HG02642 (cell line): ENCODE data around the gene ATOSB.

ENCODE experiments used
- ATAC-seq: cut with Tn5 transposase; IDR thresholded peaks from one replicate; pipeline ENCODE4 v1.9.1; 2021; ENCODE audit warnings: mild to moderate bottlenecking; ENCODE audit not compliant: unreplicated experiment, poor library complexity

ATOSB gene

GRCh38 chr9:35114840-35115628 lies 628 bp downstream of the ATOSB start:
- ATAC-seq, result no peak

- no peak for ATAC-seq
These were observed 1.4 kb downstream of the ATOSB start for GRCh38 chr9:35114113-35114839.

GRCh38 chr9:35112257-35113020 lies 3.2 kb downstream of the ATOSB start:
- ATAC-seq, result no peak

- peak; percentile 75 for ATAC-seq
These were observed 4.4 kb downstream of the ATOSB start for GRCh38 chr9:35111001-35111933.

GRCh38 chr9:35110327-35110761 lies 5.3 kb downstream of the ATOSB start:
- ATAC-seq, result no peak

- ATAC-seq, result no peak
These were observed 6.6 kb downstream of the ATOSB start for GRCh38 chr9:35108946-35109575.

GRCh38 chr9:35108461-35108860 lies 7.2 kb downstream of the ATOSB start:
- ATAC-seq, result no peak

GRCh38 chr9:35107297-35108290 lies 8.1 kb downstream of the ATOSB start:
- no peak for ATAC-seq

- ATAC-seq, result no peak
These were observed 9.3 kb downstream of the ATOSB start for GRCh38 chr9:35106343-35106730.

- ATAC-seq, result no peak
These were observed 9.9 kb downstream of the ATOSB start for GRCh38 chr9:35105571-35106342.

GRCh38 chr9:35105126-35105525 lies 10.5 kb downstream of the ATOSB start:
- no peak for ATAC-seq

- ATAC-seq, result no peak
These were observed 11.1 kb downstream of the ATOSB start for GRCh38 chr9:35104586-35104985.

GRCh38 chr9:35103660-35104191 lies 11.9 kb downstream of the ATOSB start:
- ATAC-seq, result no peak

- peak; percentile 94 for ATAC-seq
These were observed 12.6 kb downstream of the ATOSB start, which contains the start of gene STOML2 for GRCh38 chr9:35102769-35103659. Gene STOML2 (minus strand): TSS chr9:35103131. CDS start chr9:35103094, 37 bp downstream.

- ATAC-seq, result peak; percentile 10
These were observed 13.2 kb downstream of the ATOSB start for GRCh38 chr9:35102465-35102768.

GRCh38 chr9:35097573-35097972 lies 18.1 kb downstream of the ATOSB start:
- no peak for ATAC-seq
